CD4-positive, alpha-beta T cell treated with Interleukin-17A for 4 hours (primary cell): ENCODE data around the gene RXRA.
A peak's percentile ranks its signal among the peaks of the same experiment; 100 is the strongest.

Source experiments
- DNase-seq: peaks from one replicate; pipeline ENCODE4 v3.0.0-alpha.2; 2020; ENCODE audit warnings: mixed read lengths

Gene RXRA

GRCh38 chr9:134404376-134405358 is 78.4 kb downstream of the RXRA start:
- no peak for DNase-seq

- peak; percentile 25 for DNase-seq
Measured at GRCh38 chr9:134405527-134405926, 79.3 kb downstream of the RXRA start.

- DNase-seq = no peak
Measured at GRCh38 chr9:134406366-134407120, 80.3 kb downstream of the RXRA start.

GRCh38 chr9:134407121-134407779 is 81.0 kb downstream of the RXRA start:
- DNase-seq = peak; percentile 83

- no peak for DNase-seq
Measured at GRCh38 chr9:134408389-134408788, 82.1 kb downstream of the RXRA start.

GRCh38 chr9:134408939-134409737 is 82.9 kb downstream of the RXRA start:
- no peak for DNase-seq

GRCh38 chr9:134410071-134410834 is 84.0 kb downstream of the RXRA start:
- DNase-seq = no peak

GRCh38 chr9:134410835-134411217 is 84.6 kb downstream of the RXRA start:
- no peak for DNase-seq

GRCh38 chr9:134411440-134412297 is 85.4 kb downstream of the RXRA start:
- no peak for DNase-seq

GRCh38 chr9:134412298-134412711 is 86.0 kb downstream of the RXRA start:
- DNase-seq = no peak

GRCh38 chr9:134413112-134413715 is 87.0 kb downstream of the RXRA start:
- no peak for DNase-seq

- no peak for DNase-seq
Measured at GRCh38 chr9:134413890-134414623, 87.8 kb downstream of the RXRA start.

- DNase-seq = no peak
Measured at GRCh38 chr9:134414900-134415425, 88.7 kb downstream of the RXRA start.

- no peak for DNase-seq
Measured at GRCh38 chr9:134416385-134417015, 90.2 kb downstream of the RXRA start.

GRCh38 chr9:134418354-134418753 is 92.1 kb downstream of the RXRA start:
- no peak for DNase-seq

GRCh38 chr9:134419000-134419683 is 92.9 kb downstream of the RXRA start:
- no peak for DNase-seq

- no peak for DNase-seq
Measured at GRCh38 chr9:134419684-134420076, 93.4 kb downstream of the RXRA start.

GRCh38 chr9:134420281-134420845 is 94.1 kb downstream of the RXRA start:
- no peak for DNase-seq
